HCT116 (cell line): ENCODE results near the gene SCO1. TPM values are rescaled to one million over a fixed set of nuclear protein-coding genes. Genes with fewer than 3 reads are reported as not detected.

Source experiments
- ATAC-seq: fragments of 200-7000 bp; cut with Tn5 transposase; 2 replicates; pipeline ENCODE4 v1.9.1; 2020; ENCODE audit warnings: mild to moderate bottlenecking, moderate library complexity
- BruUV-seq: library from RNA; stranded (reverse); fragments of 400-500 nt; replicated peaks from 2 replicates; lab custom pipeline; 2021; lab: Mats Ljungman, UMichigan
- CTCF ChIA-PET: fragments of 300-600 bp; sonication (Branson Sonifier 250); formaldehyde crosslinking; loops from one replicate; lab custom pipeline; 2021; ENCODE audit warnings: antibody characterized with exemption; lab: Charles Lee
- POLR2A ChIA-PET: fragments of 300-600, 350-600 bp; sonication (Branson Sonifier 250); formaldehyde crosslinking; loops from one replicate; lab custom pipeline; 2021; ENCODE audit warnings: antibody characterized with exemption; lab: Charles Lee
- RAD21 ChIA-PET, 2 experiments: fragments of 300-600 bp; sonication (Branson Sonifier 250); formaldehyde crosslinking; loops; one replicate each; lab custom pipeline; 2023; ENCODE audit warnings: low total read pairs in 2 of 2; ENCODE audit not compliant: uncharacterized antibody in 2 of 2, unreplicated experiment in 2 of 2, low non-redundant PET in 1 of 2; lab: Charles Lee
- DNase-seq: peaks from one replicate; pipeline ENCODE4 v3.0.0-alpha.2; 2010; ENCODE audit warnings: low read depth, low spot score
- H2AFZ ChIP-seq: fragments of 200-600 bp; shearing (Covaris generic), sonication (generic); 2 replicates; pipeline ENCODE4 v1.6.1; 2017; ENCODE audit warnings: low read depth, mixed run types, mixed read lengths, antibody characterized with exemption, low read length; ENCODE audit not compliant: poor library complexity, severe bottlenecking
- H3K27ac ChIP-seq: 2 replicates; pipeline ENCODE4 v1.5.1; 2012; ENCODE audit warnings: low read depth, low read length
- H3K27me3 ChIP-seq: fragments of 200-600 bp; sonication (generic); 2 replicates; pipeline ENCODE4 v1.6.1; 2016; ENCODE audit warnings: mixed run types, low read length, mixed read lengths; ENCODE audit not compliant: insufficient read depth
- H3K36me3 ChIP-seq, 2 experiments: fragments of 200-500 bp in 1 of 2; fragments of 200-600 bp in 1 of 2; sonication (Bioruptor generic) in 1 of 2; sonication (generic) in 1 of 2; 2 replicates each; pipeline versions ENCODE4 v1.5.1 to v1.6.1; 2014 to 2016; ENCODE audit warnings: low read length in 2 of 2, inconsistent platforms in 1 of 2, mixed read lengths in 1 of 2, mixed run types in 1 of 2; ENCODE audit not compliant: insufficient read depth in 2 of 2, control insufficient read depth in 1 of 2
- H3K4me1 ChIP-seq, 2 experiments: fragments of 200-600 bp in 1 of 2; sonication (generic) in 1 of 2; 2 replicates each; pipeline versions ENCODE4 v1.5.1 to v1.6.1; 2012 to 2017; ENCODE audit warnings: low read length in 2 of 2, inconsistent platforms in 1 of 2, mild to moderate bottlenecking in 1 of 2, mixed read lengths in 1 of 2, mixed run types in 1 of 2, moderate library complexity in 1 of 2; ENCODE audit not compliant: insufficient read depth in 2 of 2, control insufficient read depth in 1 of 2
- H3K4me2 ChIP-seq: fragments of 200-600 bp; sonication (generic); 2 replicates; pipeline ENCODE4 v1.6.1; 2017; ENCODE audit warnings: mixed run types, low read length, mixed read lengths
- H3K4me3 ChIP-seq, 2 experiments: fragments of 200-600 bp in 1 of 2; sonication (generic) in 1 of 2; replicated peaks in 1 of 2; 2 replicates each; pipeline ENCODE4 v1.5.1; 2011 to 2016; ENCODE audit warnings: low read length in 2 of 2, control low read depth in 1 of 2, low read depth in 1 of 2, mild to moderate bottlenecking in 1 of 2, mixed read lengths in 1 of 2, mixed run types in 1 of 2
- H3K79me2 ChIP-seq: fragments of 200-600 bp; sonication (generic); 2 replicates; pipeline ENCODE4 v1.6.1; 2017; ENCODE audit warnings: mild to moderate bottlenecking, mixed run types, low read length, moderate library complexity, mixed read lengths; ENCODE audit not compliant: insufficient read depth
- H3K9ac ChIP-seq: fragments of 200-600 bp; sonication (generic); 2 replicates; pipeline ENCODE4 v1.6.1; 2016; ENCODE audit warnings: low read length, mixed read lengths
- H3K9me2 ChIP-seq: fragments of 200-600 bp; sonication (generic), shearing (Covaris generic); 2 replicates; pipeline ENCODE4 v1.6.1; 2017; ENCODE audit warnings: mixed run types, mild to moderate bottlenecking, moderate library complexity; ENCODE audit not compliant: insufficient read depth
- H3K9me3 ChIP-seq, 2 experiments: fragments of 200-500 bp in 1 of 2; fragments of 200-600 bp in 1 of 2; sonication (Bioruptor generic) in 1 of 2; sonication (generic) in 1 of 2; 2 replicates each; pipeline ENCODE4 v1.6.1; 2014 to 2017; ENCODE audit warnings: low read length in 2 of 2, mixed read lengths in 2 of 2, inconsistent platforms in 1 of 2, low read depth in 1 of 2, mild to moderate bottlenecking in 1 of 2, mixed run types in 1 of 2, moderate library complexity in 1 of 2; ENCODE audit not compliant: control insufficient read depth in 1 of 2, insufficient read depth in 1 of 2
- H4K20me1 ChIP-seq: fragments of 200-600 bp; sonication (generic), shearing (Covaris generic); 2 replicates; pipeline ENCODE4 v1.6.1; 2017; ENCODE audit warnings: mixed run types, mild to moderate bottlenecking, moderate library complexity; ENCODE audit not compliant: insufficient read depth
- CBX3 ChIP-seq: IDR thresholded peaks from 2 replicates; pipeline ENCODE4 v1.6.1; 2012; ENCODE audit warnings: low read depth
- CEBPB ChIP-seq: IDR thresholded peaks from 2 replicates; pipeline ENCODE4 v1.6.1; 2012; ENCODE audit warnings: low read depth
- CTCF ChIP-seq, 3 experiments: fragments of 200-600 bp in 1 of 3; sonication (generic) in 1 of 3; IDR thresholded peaks in 2 of 3; conservative IDR thresholded peaks in 1 of 3; 2 replicates each; pipeline ENCODE4 v1.5.1; 2012 to 2017; ENCODE audit warnings: low read depth in 2 of 3, low read length in 2 of 3, antibody characterized with exemption in 1 of 3, borderline replicate concordance in 1 of 3, control low read depth in 1 of 3, mild to moderate bottlenecking in 1 of 3, mixed read lengths in 1 of 3, mixed run types in 1 of 3, moderate library complexity in 1 of 3; ENCODE audit not compliant: insufficient read depth in 1 of 3
- EGR1 ChIP-seq: IDR thresholded peaks from 2 replicates; pipeline ENCODE4 v1.6.1; 2012; ENCODE audit warnings: low read depth
- ELF1 ChIP-seq: IDR thresholded peaks from 2 replicates; pipeline ENCODE4 v1.6.1; 2012; ENCODE audit warnings: low read depth, borderline replicate concordance
- EZH2phosphoT487 ChIP-seq: fragments of 200-600 bp; IDR thresholded peaks from 2 replicates; pipeline ENCODE4 v1.6.1; 2018; ENCODE audit warnings: antibody characterized with exemption, borderline replicate concordance
- JUND ChIP-seq: IDR thresholded peaks from 2 replicates; pipeline ENCODE4 v1.6.1; 2012
- MAX ChIP-seq: IDR thresholded peaks from 2 replicates; pipeline ENCODE4 v1.6.1; 2012
- POLR2AphosphoS5 ChIP-seq: IDR thresholded peaks from 2 replicates; pipeline ENCODE4 v1.6.1; 2011; ENCODE audit warnings: mild to moderate bottlenecking, low read depth, low read length, moderate library complexity
- REST ChIP-seq: IDR thresholded peaks from 2 replicates; pipeline ENCODE4 v1.6.1; 2012; ENCODE audit warnings: low read depth
- SP1 ChIP-seq: IDR thresholded peaks from 2 replicates; pipeline ENCODE4 v1.6.1; 2012; ENCODE audit warnings: low read depth
- SRF ChIP-seq: IDR thresholded peaks from 2 replicates; pipeline ENCODE4 v1.6.1; 2012; ENCODE audit warnings: low read depth
- TCF7L2 ChIP-seq: IDR thresholded peaks from 2 replicates; pipeline ENCODE4 v1.7.0; 2011; ENCODE audit warnings: borderline replicate concordance, inconsistent platforms; ENCODE audit not compliant: insufficient read depth, insufficient read length; ENCODE audit errors: extremely low read depth
- ZBTB33 ChIP-seq: IDR thresholded peaks from 2 replicates; pipeline ENCODE4 v1.6.1; 2011; ENCODE audit warnings: mild to moderate bottlenecking, low read length, moderate library complexity; ENCODE audit not compliant: insufficient replicate concordance; ENCODE audit errors: extremely low read depth
- ZNF274 ChIP-seq: fragments of 200-500 bp; sonication (Bioruptor generic); IDR thresholded peaks from 2 replicates; pipeline ENCODE4 v1.6.1; 2014; ENCODE audit warnings: mild to moderate bottlenecking, low read depth, low read length, inconsistent platforms
- intact Hi-C: fragments of 100-400 bp; cut with micrococcal nuclease; formaldehyde crosslinking; loops from 2 replicates; pipeline ENCODE4 v1.10.0; 2022
- total RNA-seq: library from RNA; stranded (reverse); gene quantifications from one replicate; pipeline ENCODE4 v1.2.1, GENCODE V29; 2021; ENCODE audit not compliant: unreplicated experiment

SCO1 gene
- total RNA-seq, 1 experiment from 2014 or later = 35.8 TPM

- H3K27me3 ChIP-seq = no peaks in the 10 kb centered on the region
- no peak overlapping the region for H3K4me2 ChIP-seq
- H3K4me3 ChIP-seq = no peak overlapping the region
- H3K27ac ChIP-seq = no peak overlapping the region
- peaks cover 0 to 3% of the 10 kb centered on the region in 2 experiments; a peak in 3 of 4 replicates for H3K4me1 ChIP-seq
- no peak for DNase-seq
- no peaks in the 10 kb centered on the region for H3K36me3 ChIP-seq
- intact Hi-C loops = no loop called here
- H4K20me1 ChIP-seq = no peaks in the 10 kb centered on the region
- no peaks in the 10 kb centered on the region for H3K9me2 ChIP-seq
- H3K9me3 ChIP-seq = no peaks in the 10 kb centered on the region
- ChIA-PET RAD21 (interaction anchor here in 1 of 2 experiments (0.6 kb wide), 1 partner anchor 52 kb away, joined by 3 read pairs; no protein-coding TSS in a partner anchor), POLR2A (no interaction called here), CTCF (no interaction called here)
- no peak overlapping the region for H2AFZ ChIP-seq
- no peak for ATAC-seq
- no TSS peak for BruUV-seq
- H3K79me2 ChIP-seq = no peaks in the 10 kb centered on the region
- H3K9ac ChIP-seq = no peak overlapping the region
- no peak for TF ChIP-seq SRF
- TF ChIP-seq CBX3 = no peak
- TF ChIP-seq POLR2AphosphoS5 = no peak
- no peak for TF ChIP-seq EZH2phosphoT487
- TF ChIP-seq JUND = no peak
- no peak for TF ChIP-seq REST
- no peak for TF ChIP-seq ELF1
- TF ChIP-seq ZNF274 = no peak
- no peak for TF ChIP-seq EGR1
- no peak for TF ChIP-seq MAX
- TF ChIP-seq ZBTB33 = no peak
- no peak for TF ChIP-seq SP1
- TF ChIP-seq CTCF (IDR thresholded peaks at IDR 0.05 in 2 of 3, conservative IDR thresholded peaks at IDR 0.05 in 1 of 3; ENCODE audit: borderline replicate concordance in 1 of 3, insufficient read depth in 1 of 3, low read depth in 2 of 3, low read length in 2 of 3) = no peak
- no peak for TF ChIP-seq CEBPB
- no peak for TF ChIP-seq TCF7L2
These were observed 30.4 kb downstream of the SCO1 start for GRCh38 chr17:10666906-10667305.
